ENCODE measurements around the gene RNASE12. TPM values are rescaled to one million over a fixed set of nuclear protein-coding genes. Genes with fewer than 3 reads are reported as not detected.

Gene RNASE12, protein sequence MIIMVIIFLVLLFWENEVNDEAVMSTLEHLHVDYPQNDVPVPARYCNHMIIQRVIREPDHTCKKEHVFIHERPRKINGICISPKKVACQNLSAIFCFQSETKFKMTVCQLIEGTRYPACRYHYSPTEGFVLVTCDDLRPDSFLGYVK
- total RNA-seq, result not detected in 2 replicates

DNA sequence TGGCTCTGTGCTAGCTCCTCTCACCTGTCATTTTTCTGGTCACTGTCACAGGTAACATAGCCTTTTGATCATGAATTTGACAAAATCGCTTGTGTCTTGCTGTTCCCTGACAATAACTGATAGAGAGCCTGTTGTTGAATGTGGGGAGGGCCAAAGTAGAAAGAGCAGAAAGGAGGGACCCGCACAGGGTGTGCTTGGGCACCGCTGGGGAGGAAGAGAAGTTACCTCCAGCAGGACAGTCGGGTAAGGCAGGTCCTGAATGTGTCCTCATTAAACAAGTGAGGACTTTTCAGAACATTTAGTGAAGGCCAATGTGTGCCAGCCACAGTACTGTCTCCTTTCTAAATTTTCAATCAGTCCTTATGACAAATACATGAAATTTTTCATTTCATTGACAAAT is at the start of gene RNASE12:
RNASE12 (minus strand) TSS at position 142 of the 400 bp plus-strand sequence. CDS start 653 bp downstream, outside the sequence.

DNA sequence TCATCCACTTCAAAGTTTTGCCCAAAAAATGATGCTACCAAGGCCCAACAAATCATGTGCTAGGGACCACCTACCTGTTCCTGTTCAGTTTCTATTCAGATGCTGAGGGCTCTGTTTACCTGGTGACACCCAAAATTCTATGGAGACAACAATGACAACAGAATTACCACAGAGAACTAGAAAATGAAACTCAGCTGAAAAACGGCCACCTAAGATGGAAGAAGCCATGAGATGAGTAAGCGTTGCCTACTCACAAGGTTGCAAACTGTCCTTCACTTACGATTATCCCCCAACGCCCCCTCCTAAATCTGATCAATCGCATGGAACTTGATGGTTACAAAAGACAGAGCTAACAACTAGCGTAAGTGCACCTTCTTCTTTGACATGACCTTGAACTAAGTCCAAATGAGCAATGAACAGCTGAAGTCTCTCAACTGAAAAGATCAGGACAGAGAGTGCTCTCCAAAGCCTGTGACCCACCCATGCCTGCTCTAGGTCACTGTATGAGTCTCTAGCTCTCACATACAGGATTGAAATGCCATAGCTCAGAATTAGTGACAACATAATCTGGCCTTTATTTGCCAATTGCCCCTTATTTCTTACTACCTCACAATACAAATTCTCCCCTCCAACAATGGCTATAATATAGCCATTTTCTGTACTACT is 3.6 kb downstream of the RNASE12 start, which contains the start of gene RNASE11:
RNASE11 (minus strand) TSS at position 513 of the 666 bp plus-strand sequence.

GRCh38 chr14:20560961-20561360 is 30.2 kb downstream of the RNASE12 start, which contains the start of gene RNASE9:
Gene RNASE9 (minus strand): TSS chr14:20561047.

Other genes starting within 250 kb of the RNASE12 start
- gene PARP2, start 247.7 kb downstream of the RNASE12 start, total RNA-seq, result 4.6 and 11.8 TPM in 2 replicates
- 23.7 and 25.5 TPM in 2 replicates for gene TEP1, start 177.9 kb downstream of the RNASE12 start, total RNA-seq
- gene KLHL33, start 155.2 kb downstream of the RNASE12 start, total RNA-seq, result 0.17 and 0.29 TPM in 2 replicates
- 35.1 and 36.7 TPM in 2 replicates for gene OSGEP, start 136.6 kb downstream of the RNASE12 start, total RNA-seq
- gene APEX1, start 136.2 kb downstream of the RNASE12 start, total RNA-seq, result 67.1 and 92.5 TPM in 2 replicates
- 26.5 and 29.4 TPM in 2 replicates for gene PIP4P1, start 129.9 kb downstream of the RNASE12 start, total RNA-seq
- 13.4 and 24.1 TPM in 2 replicates for gene PNP, start 122.0 kb downstream of the RNASE12 start, total RNA-seq
- gene RNASE10, start 85.8 kb downstream of the RNASE12 start, total RNA-seq, result 0.15 TPM in 1 of 2 replicates, not detected in the other
- gene RNASE9, start 30.3 kb downstream of the RNASE12 start, total RNA-seq, result not detected in 2 replicates
- gene RNASE11, start 3.4 kb downstream of the RNASE12 start, total RNA-seq, result not detected in 2 replicates
- gene OR6S1, start 50.3 kb upstream of the RNASE12 start, total RNA-seq, result not detected in 2 replicates
- gene RNASE4, start 93.2 kb upstream of the RNASE12 start, total RNA-seq, result 26.6 and 29.3 TPM in 2 replicates
- 6.7 and 7.3 TPM in 2 replicates for gene ANG, start 97.4 kb upstream of the RNASE12 start, total RNA-seq
- not detected in 2 replicates for gene EDDM3A, start 154.5 kb upstream of the RNASE12 start, total RNA-seq
- not detected in 2 replicates for gene EDDM3B, start 177.0 kb upstream of the RNASE12 start, total RNA-seq
- gene RNASE6, start 189.9 kb upstream of the RNASE12 start, total RNA-seq, result not detected in 2 replicates
- not detected in 2 replicates for gene RNASE1, start 211.5 kb upstream of the RNASE12 start, total RNA-seq

All from smooth muscle cell of trachea (primary cell).